Fibroblast of lung (primary cell): ENCODE results near the gene ATG14. TPM values are rescaled to one million over a fixed set of nuclear protein-coding genes. Genes with fewer than 3 reads are reported as not detected.

ENCODE experiments used
- DNase-seq, 2 donors: peaks; one replicate each; pipeline versions ENCODE4 v3.0.0 to v3.0.0-alpha.2; 2010; ENCODE audit warnings: low read depth in 2 of 2
- H2AFZ ChIP-seq: 2 replicates; pipeline ENCODE4 v1.5.1; 2012; ENCODE audit warnings: low read length, control low read depth, inconsistent platforms
- H3K27ac ChIP-seq: 2 replicates; pipeline ENCODE4 v1.5.1; 2011; ENCODE audit warnings: low read length, control low read depth; ENCODE audit not compliant: insufficient read depth
- H3K27me3 ChIP-seq: 2 replicates; pipeline ENCODE4 v1.5.1; 2011; ENCODE audit warnings: mild to moderate bottlenecking, low read length; ENCODE audit not compliant: control insufficient read depth, insufficient read depth
- H3K36me3 ChIP-seq: 2 replicates; pipeline ENCODE4 v1.5.1; 2011; ENCODE audit warnings: low read length; ENCODE audit not compliant: control insufficient read depth, insufficient read depth
- H3K4me1 ChIP-seq: 2 replicates; pipeline ENCODE4 v1.5.1; 2011; ENCODE audit warnings: low read length; ENCODE audit not compliant: control insufficient read depth, insufficient read depth; ENCODE audit errors: extremely low read depth
- H3K4me2 ChIP-seq: 2 replicates; pipeline ENCODE4 v1.5.1; 2011; ENCODE audit warnings: low read length, control low read depth; ENCODE audit not compliant: insufficient read depth; ENCODE audit errors: extremely low read depth
- H3K4me3 ChIP-seq, 4 experiments: fragments of 200-600 bp in 1 of 4; sonication (generic) in 1 of 4; replicated peaks in 1 of 4; 2 replicates each; pipeline ENCODE4 v1.5.1; 2011 to 2016; ENCODE audit warnings: low read length in 4 of 4, low read depth in 3 of 4, mild to moderate bottlenecking in 3 of 4, control low read depth in 2 of 4, inconsistent platforms in 1 of 4, mixed read lengths in 1 of 4; ENCODE audit not compliant: insufficient read depth in 1 of 4; ENCODE audit errors: control extremely low read depth in 1 of 4
- H3K79me2 ChIP-seq: 2 replicates; pipeline ENCODE4 v1.5.1; 2012; ENCODE audit warnings: mild to moderate bottlenecking, low read length, inconsistent platforms; ENCODE audit not compliant: control insufficient read depth, insufficient read depth
- H3K9ac ChIP-seq: 2 replicates; pipeline ENCODE4 v1.5.1; 2011; ENCODE audit warnings: mild to moderate bottlenecking, low read length, control low read depth; ENCODE audit not compliant: insufficient read depth
- H3K9me3 ChIP-seq: 2 replicates; pipeline ENCODE4 v1.5.1; 2012; ENCODE audit warnings: low read depth, low read length; ENCODE audit not compliant: control insufficient read depth, insufficient read depth
- H4K20me1 ChIP-seq: 2 replicates; pipeline ENCODE4 v1.5.1; 2011; ENCODE audit warnings: low read length; ENCODE audit not compliant: control insufficient read depth, insufficient read depth; ENCODE audit errors: extremely low read depth
- EZH2 ChIP-seq: IDR thresholded peaks from 2 replicates; pipeline ENCODE4 v1.5.1; 2012; ENCODE audit warnings: low read length, control low read depth, mild to moderate bottlenecking; ENCODE audit errors: missing control alignments
- polyA plus RNA-seq, 2 donors: library from polyadenylated mRNA; depleted of rRNA in 1 of 2; stranded (reverse) in 1 of 2; unstranded in 1 of 2; fragments of >200 nt; gene quantifications; 2 replicates each; pipeline ENCODE4 v1.2.1, GENCODE V29; 2011 to 2012; ENCODE audit warnings: missing spikeins in 1 of 2
- total RNA-seq: library from RNA; depleted of rRNA; stranded (reverse); fragments of >200 nt; gene quantifications from 2 replicates; pipeline ENCODE4 v1.2.1, GENCODE V29; 2014
- TF ChIP-seq, protein P1 (sequence below), 2 donors: IDR thresholded peaks in 1 of 2; conservative IDR thresholded peaks in 1 of 2; 1 replicate in 1 of 2; 2 replicates in 1 of 2; pipeline ENCODE4 v1.5.1; 2011 to 2012; ENCODE audit warnings: low read length in 2 of 2, control low read depth in 1 of 2, inconsistent platforms in 1 of 2, low read depth in 1 of 2, mild to moderate bottlenecking in 1 of 2

The ATG14 gene
- total and polyA plus RNA-seq, 2 donors (not counting 1 experiment from before 2014, with no cell fraction given), result 9.9 to 21.6 TPM

DNA sequence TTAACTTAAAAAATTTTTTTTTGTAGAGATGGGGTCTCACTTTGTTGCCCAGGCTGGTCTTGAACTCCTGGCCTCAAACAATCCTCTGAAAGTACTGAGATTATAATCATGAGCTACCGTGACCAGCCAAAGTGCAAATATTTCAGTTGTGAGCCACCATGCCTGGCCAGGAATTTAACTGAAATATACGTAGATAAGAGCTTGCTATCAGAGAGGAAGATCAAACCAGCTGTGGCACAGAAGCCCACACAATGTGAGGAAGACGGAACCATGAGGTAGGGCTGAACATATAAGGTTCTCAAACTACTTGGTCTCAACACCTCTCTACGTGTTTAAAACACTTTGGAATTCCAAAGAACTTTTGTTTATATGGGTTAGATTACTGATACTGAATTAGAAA lies 29.1 kb downstream of the ATG14 start:
- Histone ChIP-seq H3K4me1 (no peaks in the 10 kb centered on the region), H3K27me3 (no peaks in the 10 kb centered on the region), H3K27ac (no peak overlapping the region), H3K9ac (no peak overlapping the region), H3K9me3 (no peaks in the 10 kb centered on the region), H3K4me2 (no peak overlapping the region), H3K4me3 (no peak overlapping the region), H4K20me1 (no peaks in the 10 kb centered on the region), H3K36me3 (peaks cover 5% of the 10 kb centered on the region), H2AFZ (no peak overlapping the region), H3K79me2 (no peaks in the 10 kb centered on the region)
- no peak for TF ChIP-seq EZH2
- TF ChIP-seq, protein P1, sequence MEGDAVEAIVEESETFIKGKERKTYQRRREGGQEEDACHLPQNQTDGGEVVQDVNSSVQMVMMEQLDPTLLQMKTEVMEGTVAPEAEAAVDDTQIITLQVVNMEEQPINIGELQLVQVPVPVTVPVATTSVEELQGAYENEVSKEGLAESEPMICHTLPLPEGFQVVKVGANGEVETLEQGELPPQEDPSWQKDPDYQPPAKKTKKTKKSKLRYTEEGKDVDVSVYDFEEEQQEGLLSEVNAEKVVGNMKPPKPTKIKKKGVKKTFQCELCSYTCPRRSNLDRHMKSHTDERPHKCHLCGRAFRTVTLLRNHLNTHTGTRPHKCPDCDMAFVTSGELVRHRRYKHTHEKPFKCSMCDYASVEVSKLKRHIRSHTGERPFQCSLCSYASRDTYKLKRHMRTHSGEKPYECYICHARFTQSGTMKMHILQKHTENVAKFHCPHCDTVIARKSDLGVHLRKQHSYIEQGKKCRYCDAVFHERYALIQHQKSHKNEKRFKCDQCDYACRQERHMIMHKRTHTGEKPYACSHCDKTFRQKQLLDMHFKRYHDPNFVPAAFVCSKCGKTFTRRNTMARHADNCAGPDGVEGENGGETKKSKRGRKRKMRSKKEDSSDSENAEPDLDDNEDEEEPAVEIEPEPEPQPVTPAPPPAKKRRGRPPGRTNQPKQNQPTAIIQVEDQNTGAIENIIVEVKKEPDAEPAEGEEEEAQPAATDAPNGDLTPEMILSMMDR (conservative IDR thresholded peaks at IDR 0.05 in 1 of 2, IDR thresholded peaks at IDR 0.05 in 1 of 2; ENCODE audit: low read depth in 1 of 2, low read length in 2 of 2), result no peak
- peak in 1 of 2 donors; percentile 82 for DNase-seq

- Histone ChIP-seq H3K9me3 (no peaks in the 10 kb centered on the region), H3K9ac (no peak overlapping the region), H3K36me3 (peaks cover 3% of the 10 kb centered on the region), H3K27ac (no peak overlapping the region), H3K4me3 (no peak overlapping the region), H4K20me1 (no peaks in the 10 kb centered on the region), H2AFZ (no peak overlapping the region), H3K79me2 (no peaks in the 10 kb centered on the region), H3K27me3 (no peaks in the 10 kb centered on the region), H3K4me2 (no peak overlapping the region), H3K4me1 (no peaks in the 10 kb centered on the region)
- TF ChIP-seq, protein P1 (conservative IDR thresholded peaks at IDR 0.05 in 1 of 2, IDR thresholded peaks at IDR 0.05 in 1 of 2; ENCODE audit: low read depth in 1 of 2, low read length in 2 of 2), result no peak
- TF ChIP-seq EZH2, result no peak
- no peak for DNase-seq
Measured at GRCh38 chr14:55381561-55381960, 30.1 kb downstream of the ATG14 start.

DNA sequence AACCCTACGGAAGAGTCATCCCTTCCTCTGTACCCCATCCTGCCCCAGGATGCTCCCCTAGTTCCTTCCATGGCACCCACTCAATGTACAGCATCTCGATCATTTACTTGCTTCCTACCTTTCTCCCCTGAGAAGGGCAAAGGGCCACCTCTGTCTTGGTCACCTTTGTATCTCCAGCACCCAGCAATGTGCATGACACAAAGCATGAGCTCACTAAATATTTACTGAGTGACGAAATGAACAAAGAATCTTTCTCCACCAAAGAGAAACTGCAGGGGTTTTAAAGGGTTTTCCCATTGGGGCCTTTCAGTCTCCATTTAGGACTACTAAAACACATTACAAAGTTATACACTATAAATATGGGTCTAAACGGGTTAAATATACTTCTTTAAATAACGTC lies 30.6 kb downstream of the ATG14 start:
- H3K27me3 ChIP-seq, result no peaks in the 10 kb centered on the region
- H3K36me3 ChIP-seq, result peaks cover 3% of the 10 kb centered on the region
- H3K27ac ChIP-seq, result no peak overlapping the region
- H3K9ac ChIP-seq, result no peak overlapping the region
- H3K4me2 ChIP-seq, result no peak overlapping the region
- TF ChIP-seq EZH2, result no peak
- TF ChIP-seq, protein P1 (conservative IDR thresholded peaks at IDR 0.05 in 1 of 2, IDR thresholded peaks at IDR 0.05 in 1 of 2; ENCODE audit: low read depth in 1 of 2, low read length in 2 of 2), result no peak
- H3K79me2 ChIP-seq, result no peaks in the 10 kb centered on the region
- no peaks in the 10 kb centered on the region for H3K4me1 ChIP-seq
- no peak overlapping the region for H3K4me3 ChIP-seq
- no peak overlapping the region for H2AFZ ChIP-seq
- no peak for DNase-seq
- no peaks in the 10 kb centered on the region for H3K9me3 ChIP-seq
- no peaks in the 10 kb centered on the region for H4K20me1 ChIP-seq
